HCT116 (cell line): ENCODE results near the gene DYNLT2.

Source experiments
- EZH2 ChIP-seq: fragments of 200-600 bp; sonication (generic); IDR thresholded peaks from 2 replicates; pipeline ENCODE4 v1.6.1; 2017; ENCODE audit warnings: antibody characterized with exemption, mixed run types
- JUND ChIP-seq: IDR thresholded peaks from 2 replicates; pipeline ENCODE4 v1.6.1; 2012
- POLR2A ChIP-seq: IDR thresholded peaks from 2 replicates; pipeline ENCODE4 v1.7.0; 2011; ENCODE audit warnings: borderline replicate concordance; ENCODE audit not compliant: insufficient read depth, insufficient read length; ENCODE audit errors: extremely low read depth
- SP1 ChIP-seq: IDR thresholded peaks from 2 replicates; pipeline ENCODE4 v1.6.1; 2012; ENCODE audit warnings: low read depth
- ZFX ChIP-seq: fragments of 450-650 bp; IDR thresholded peaks from 2 replicates; pipeline ENCODE4 v1.6.1; 2017
- TF ChIP-seq, protein P1 (sequence below), 3 experiments: fragments of 200-600 bp in 1 of 3; sonication (generic) in 1 of 3; IDR thresholded peaks in 2 of 3; conservative IDR thresholded peaks in 1 of 3; 2 replicates each; pipeline ENCODE4 v1.5.1; 2012 to 2017; ENCODE audit warnings: low read depth in 2 of 3, low read length in 2 of 3, antibody characterized with exemption in 1 of 3, borderline replicate concordance in 1 of 3, control low read depth in 1 of 3, mild to moderate bottlenecking in 1 of 3, mixed read lengths in 1 of 3, mixed run types in 1 of 3, moderate library complexity in 1 of 3; ENCODE audit not compliant: insufficient read depth in 1 of 3
- TF ChIP-seq, protein P2 (sequence below): IDR thresholded peaks from 2 replicates; pipeline ENCODE4 v1.6.1; 2012
- TF ChIP-seq, protein P3 (sequence below): IDR thresholded peaks from 2 replicates; pipeline ENCODE4 v1.6.1; 2012; ENCODE audit warnings: low read depth

DNA sequence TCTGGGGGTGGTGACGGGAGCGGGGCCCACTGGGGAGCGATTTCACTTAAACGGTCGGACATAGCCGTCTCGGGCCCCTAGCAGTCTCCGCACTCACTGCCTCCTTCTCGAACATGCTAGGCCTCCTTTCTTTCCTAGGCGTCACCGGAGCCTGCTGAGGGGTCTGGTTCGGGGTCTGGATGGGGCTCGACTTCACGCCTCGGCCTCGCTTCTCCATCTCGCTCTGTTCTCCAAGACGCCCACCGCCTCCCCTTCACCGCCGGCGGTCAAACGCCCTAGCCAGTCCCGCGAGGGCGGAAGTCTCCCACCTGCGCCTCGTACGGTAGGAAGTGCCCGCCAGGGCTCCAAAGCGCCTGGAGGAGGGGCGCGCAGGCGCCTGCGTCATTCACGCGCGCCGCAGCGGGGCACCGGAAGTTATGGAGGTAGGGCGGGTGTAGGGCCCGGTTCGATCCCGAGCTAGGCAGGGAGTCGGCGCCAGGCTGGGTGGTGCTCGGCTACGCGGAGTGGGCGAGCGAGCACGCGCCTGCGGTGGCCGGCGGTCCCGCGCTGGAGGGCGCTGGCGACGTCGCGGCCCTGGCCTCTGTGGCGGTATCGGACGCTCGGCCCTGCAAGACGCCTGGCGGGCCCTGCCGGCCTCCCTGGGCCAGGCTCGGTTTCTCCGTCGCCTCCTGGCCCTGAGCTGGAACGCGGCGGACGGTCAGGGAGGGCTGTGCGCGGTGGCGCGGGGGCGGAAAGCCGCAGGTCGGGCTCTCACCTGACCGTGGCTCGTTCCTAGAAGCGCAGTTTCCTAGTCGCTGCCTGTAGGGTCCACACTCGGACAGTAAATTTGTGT lies at the start of gene DYNLT2, which contains the start of gene ERMARD:
- TF ChIP-seq, protein P1, sequence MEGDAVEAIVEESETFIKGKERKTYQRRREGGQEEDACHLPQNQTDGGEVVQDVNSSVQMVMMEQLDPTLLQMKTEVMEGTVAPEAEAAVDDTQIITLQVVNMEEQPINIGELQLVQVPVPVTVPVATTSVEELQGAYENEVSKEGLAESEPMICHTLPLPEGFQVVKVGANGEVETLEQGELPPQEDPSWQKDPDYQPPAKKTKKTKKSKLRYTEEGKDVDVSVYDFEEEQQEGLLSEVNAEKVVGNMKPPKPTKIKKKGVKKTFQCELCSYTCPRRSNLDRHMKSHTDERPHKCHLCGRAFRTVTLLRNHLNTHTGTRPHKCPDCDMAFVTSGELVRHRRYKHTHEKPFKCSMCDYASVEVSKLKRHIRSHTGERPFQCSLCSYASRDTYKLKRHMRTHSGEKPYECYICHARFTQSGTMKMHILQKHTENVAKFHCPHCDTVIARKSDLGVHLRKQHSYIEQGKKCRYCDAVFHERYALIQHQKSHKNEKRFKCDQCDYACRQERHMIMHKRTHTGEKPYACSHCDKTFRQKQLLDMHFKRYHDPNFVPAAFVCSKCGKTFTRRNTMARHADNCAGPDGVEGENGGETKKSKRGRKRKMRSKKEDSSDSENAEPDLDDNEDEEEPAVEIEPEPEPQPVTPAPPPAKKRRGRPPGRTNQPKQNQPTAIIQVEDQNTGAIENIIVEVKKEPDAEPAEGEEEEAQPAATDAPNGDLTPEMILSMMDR (IDR thresholded peaks at IDR 0.05 in 2 of 3, conservative IDR thresholded peaks at IDR 0.05 in 1 of 3; ENCODE audit: borderline replicate concordance in 1 of 3, insufficient read depth in 1 of 3, low read depth in 2 of 3, low read length in 2 of 3): peak in 1 of 3 experiments; percentile 14; a peak in 1 of 6 replicates
- TF ChIP-seq POLR2A (peak; percentile 80), EZH2 (no peak), ZFX (peak; percentile 99), SP1 (peak; percentile 81), JUND (no peak; the same call in 1 of the 2 replicates)
- TF ChIP-seq, protein P2, sequence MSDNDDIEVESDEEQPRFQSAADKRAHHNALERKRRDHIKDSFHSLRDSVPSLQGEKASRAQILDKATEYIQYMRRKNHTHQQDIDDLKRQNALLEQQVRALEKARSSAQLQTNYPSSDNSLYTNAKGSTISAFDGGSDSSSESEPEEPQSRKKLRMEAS: peak; percentile 91
- TF ChIP-seq, protein P3, sequence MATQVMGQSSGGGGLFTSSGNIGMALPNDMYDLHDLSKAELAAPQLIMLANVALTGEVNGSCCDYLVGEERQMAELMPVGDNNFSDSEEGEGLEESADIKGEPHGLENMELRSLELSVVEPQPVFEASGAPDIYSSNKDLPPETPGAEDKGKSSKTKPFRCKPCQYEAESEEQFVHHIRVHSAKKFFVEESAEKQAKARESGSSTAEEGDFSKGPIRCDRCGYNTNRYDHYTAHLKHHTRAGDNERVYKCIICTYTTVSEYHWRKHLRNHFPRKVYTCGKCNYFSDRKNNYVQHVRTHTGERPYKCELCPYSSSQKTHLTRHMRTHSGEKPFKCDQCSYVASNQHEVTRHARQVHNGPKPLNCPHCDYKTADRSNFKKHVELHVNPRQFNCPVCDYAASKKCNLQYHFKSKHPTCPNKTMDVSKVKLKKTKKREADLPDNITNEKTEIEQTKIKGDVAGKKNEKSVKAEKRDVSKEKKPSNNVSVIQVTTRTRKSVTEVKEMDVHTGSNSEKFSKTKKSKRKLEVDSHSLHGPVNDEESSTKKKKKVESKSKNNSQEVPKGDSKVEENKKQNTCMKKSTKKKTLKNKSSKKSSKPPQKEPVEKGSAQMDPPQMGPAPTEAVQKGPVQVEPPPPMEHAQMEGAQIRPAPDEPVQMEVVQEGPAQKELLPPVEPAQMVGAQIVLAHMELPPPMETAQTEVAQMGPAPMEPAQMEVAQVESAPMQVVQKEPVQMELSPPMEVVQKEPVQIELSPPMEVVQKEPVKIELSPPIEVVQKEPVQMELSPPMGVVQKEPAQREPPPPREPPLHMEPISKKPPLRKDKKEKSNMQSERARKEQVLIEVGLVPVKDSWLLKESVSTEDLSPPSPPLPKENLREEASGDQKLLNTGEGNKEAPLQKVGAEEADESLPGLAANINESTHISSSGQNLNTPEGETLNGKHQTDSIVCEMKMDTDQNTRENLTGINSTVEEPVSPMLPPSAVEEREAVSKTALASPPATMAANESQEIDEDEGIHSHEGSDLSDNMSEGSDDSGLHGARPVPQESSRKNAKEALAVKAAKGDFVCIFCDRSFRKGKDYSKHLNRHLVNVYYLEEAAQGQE: no peak
